HG02623 (cell line): ENCODE measurements around the gene SCP2D1.

ENCODE experiments used
- ATAC-seq: cut with Tn5 transposase; IDR thresholded peaks from one replicate; pipeline ENCODE4 v1.9.1; 2021; ENCODE audit warnings: moderate library complexity; ENCODE audit not compliant: unreplicated experiment

The SCP2D1 gene

DNA sequence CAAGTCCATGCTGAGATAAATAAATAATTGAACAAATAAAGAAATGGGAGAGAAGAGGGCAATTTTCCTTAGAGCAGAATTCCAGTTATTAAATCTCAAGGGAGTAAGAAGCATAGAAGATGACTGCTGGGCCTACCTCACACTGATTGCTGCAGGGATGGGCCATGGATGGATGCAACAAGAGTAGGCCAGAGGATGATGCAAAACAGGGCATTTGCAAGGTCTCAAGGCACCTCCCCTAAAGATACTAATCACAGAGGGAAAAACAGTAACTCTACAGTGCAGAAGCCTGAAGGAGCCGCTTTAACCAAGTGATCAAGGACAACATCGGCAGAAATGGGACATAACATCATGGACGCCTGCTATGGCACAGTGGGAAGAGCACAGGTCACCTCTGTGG lies 1.7 kb upstream of the SCP2D1 start:
- no peak for ATAC-seq

DNA sequence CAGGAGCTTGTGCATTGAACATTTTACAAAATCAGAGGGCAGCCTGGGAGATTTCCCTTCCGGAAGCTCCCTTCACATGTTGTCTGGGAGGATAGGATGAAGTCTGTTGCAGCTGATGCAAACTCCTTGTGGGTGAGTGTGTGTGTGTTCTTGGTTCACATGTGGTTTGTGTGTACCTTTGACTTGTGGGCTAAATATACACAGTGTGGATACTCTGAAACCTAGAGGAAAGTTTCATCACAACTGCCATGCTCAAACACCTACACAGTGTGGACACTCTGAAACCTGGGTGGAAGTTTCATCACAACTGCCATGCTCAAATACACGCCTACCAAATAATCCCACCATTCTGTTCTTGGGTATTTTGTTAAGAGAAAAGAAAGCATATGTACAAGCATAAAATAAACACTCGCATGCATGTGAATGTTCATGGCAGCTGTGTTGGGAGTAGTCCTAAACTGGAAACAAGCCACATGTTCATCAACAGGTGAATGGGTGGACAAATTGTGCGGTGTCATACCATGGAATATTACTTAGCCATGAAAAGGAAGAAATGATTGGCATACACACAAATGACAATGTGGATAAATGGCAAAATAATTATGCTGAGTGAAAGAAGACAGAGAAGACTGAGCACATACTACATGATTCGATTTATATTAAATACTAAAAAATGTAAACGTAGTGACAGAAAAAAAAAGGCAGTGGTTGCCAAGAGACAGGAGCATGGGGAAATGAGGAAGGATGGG lies 1.8 kb downstream of the SCP2D1 start:
- no peak for ATAC-seq

DNA sequence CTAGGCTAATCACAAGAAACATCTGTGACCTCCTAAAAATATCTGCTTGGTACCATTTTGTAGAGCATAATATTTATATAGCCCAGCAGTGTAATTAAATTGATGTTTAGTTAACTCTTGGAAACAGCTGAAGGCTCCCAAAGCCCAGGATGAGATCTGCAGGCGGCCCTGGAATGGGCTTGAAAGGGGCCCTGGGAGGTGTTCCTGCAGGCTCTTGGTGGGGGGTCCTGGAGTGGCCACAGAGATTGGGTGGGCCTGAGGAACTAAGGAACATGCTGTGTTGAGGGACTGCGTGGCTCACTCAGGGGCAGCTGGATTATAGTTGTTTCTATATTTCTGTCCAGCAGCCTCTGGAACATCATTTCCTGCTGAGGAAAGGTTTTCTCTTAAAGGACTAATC lies 9.2 kb downstream of the SCP2D1 start:
- no peak for ATAC-seq

DNA sequence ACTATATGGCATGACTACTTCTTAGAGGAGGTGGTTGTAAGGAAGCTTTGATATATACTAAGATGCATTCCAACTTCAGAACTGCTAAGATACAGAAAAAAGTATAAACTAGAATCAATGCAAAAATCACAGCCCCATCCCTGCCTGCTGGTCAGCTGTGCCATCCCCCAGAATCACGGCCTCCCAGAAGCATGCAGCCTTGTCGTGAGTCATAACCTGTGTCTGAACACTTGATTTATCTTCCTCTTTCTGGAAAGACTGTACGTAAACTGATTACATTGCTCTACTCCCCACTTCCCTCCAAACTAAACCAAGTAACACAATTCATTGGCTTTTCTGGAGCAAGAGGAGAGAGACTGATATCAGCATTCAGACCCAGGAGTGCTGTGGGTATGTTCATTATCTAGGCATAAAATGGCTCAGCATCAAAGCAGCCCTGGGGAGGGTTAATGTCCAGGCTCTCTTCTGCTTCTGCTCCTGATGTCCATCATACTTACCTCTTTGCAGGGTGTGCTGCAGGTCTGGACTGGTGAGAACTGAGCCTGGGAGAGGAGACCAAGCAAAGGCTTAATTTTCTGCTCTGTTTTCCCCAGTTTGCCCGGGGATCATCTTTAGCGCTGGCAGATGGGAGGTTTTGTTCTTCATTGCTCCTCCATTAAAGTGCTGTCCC lies 18.4 kb downstream of the SCP2D1 start:
- ATAC-seq = no peak

DNA sequence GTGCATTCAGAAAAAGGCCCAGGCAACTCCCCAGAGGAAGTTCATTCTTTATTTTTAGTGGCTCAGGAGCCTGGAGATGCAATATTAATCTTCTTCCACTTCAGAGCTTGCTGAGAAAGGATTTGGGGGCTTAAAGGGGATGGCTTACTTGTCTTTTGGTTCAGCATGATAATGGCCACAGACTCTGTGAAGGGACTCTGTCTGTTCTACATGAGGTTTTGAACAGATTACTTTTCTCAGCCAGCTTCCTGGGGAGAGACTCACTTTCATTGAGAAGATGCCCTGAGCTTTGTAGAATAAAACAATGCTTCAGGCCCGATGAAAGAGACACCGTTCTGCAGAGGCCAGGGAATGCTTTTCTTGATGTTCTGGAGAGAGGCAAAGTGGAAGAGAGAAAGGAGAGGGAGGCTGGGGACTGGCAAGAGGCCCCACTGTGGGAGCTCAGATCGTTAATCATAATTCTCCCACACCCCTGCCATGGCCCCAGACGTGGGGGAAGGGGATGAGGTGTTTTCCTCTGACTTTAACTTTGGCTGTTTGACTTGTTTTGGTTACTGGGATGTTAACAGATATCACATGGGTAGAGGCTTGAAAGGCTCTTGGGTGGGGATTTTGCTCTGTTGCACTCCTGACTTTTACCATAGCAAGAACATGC lies 19.1 kb downstream of the SCP2D1 start:
- ATAC-seq = no peak

DNA sequence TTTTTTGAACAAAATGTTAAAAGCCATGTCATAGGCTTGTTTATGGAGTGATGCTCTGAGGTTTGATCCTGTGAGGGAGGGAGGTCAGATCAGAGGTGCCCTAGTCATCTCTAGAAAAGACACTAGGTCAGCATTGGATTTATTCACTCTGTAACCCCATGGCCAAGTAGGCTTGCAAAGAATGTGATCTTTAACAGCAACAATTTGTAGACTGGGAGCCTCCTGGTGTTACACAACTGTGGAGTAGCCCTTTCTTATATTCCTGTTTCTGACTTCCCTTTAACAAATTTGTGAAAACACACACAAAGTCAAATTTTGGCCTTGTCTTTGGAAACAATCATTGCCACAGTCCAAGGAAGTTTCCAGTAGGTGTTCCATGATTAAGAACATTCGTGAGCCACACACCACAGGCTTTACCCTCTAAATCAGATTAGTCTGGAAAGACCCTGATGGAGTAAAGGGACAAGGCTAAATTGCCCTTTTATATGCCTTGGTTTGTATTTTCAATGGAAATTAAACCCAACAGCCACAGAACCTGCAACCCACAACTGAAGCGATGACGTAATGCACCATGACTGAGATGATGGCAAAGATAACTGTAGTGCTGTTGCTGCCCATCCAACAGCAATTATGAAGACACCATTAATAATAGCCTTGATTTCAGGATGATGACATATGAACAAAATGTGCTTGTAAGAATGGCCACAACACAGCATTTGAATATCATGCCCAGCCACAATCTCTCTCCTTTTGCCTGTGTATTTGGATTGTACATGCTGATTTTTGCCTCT lies 22.1 kb downstream of the SCP2D1 start:
- ATAC-seq = no peak

DNA sequence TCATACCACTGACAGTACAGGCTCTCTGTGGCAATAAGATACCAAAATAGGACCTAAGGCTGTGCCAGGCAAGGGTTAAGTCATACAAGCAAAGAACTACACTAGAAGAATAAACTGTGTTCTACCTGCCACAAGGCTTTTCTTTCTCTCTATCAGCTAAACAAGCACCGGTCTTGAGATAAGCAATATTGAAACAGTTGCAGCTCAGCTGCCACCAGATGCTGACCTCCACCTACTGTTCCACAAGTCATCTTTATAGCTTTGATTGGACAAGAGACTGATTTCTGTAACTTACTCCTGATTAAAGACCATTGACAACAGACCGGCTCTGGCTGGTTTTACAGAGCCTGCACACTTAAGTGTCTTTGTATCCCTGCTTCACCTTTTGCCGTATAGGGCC lies 24.1 kb downstream of the SCP2D1 start:
- no peak for ATAC-seq

DNA sequence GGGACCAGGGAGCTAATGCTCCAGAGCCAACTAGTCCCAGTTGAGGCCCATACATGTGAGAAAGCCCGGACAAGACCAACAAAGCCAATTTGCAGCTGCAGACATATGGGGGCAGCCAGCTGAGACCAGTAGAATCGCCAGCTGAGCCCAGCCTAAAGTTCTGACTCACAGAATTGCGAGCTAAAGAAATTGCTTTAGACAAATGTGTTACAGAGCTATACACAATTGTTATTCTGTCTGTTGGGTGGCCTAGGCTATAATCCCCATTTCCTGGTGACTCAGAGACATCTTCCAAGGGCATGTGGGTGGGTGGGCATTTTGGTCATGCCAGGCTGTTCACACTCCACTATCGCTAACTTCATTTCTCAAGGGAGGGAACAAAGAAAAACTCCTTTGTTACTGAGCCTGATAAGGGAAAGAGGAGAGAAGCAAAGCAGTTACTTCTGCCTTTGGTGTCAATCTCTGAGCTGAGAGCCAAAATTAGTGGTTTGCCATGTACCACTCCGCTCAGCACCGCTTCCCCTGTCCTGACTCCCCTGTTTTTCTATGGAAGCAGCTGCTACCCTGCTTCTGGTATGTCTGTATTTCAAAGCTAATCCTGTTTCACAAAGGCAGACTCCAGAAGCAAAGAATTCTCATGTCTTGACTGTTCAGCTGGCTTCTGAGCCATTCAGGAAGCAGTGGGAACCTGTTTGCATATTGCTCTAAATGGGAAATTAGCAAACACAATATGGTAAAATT lies 26.1 kb downstream of the SCP2D1 start:
- ATAC-seq = no peak

DNA sequence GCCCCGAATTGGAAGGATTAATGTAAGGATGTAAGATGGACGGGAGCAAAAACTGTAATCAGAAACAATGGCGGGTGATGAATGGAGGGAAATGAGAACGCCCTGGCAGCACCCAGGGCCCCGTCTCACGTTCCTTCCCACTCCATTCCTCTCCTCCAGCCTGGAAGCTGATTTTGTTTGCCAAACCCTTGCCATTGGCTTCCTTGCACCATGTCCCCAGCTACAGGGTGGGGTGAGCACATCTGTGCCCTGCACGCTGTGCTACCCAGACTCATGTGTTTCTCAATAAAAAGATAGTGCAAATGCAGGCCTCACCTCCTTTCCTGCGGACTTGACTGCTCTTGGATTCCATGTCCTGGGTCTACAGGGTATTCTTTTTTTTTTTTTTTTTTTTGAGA lies 26.7 kb downstream of the SCP2D1 start:
- no peak for ATAC-seq

DNA sequence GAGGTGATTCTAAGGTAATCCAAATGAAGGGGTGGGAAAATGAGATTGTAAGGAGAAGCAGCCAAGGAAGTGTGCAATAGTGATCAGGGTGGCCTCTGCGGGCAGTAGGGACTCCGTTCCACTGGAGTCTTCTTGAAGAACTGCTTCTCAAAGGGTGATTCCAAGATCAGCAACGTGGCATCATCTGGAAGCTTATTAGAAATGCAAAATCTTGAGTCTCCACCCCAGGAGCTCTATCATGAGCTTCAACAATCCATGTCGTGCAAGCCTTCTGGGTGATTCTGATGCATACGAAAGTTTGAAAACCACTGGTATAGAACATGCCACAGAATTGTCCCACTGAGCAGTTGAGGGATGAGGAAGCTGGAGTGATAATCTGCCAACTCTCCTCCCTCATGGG lies 31.4 kb downstream of the SCP2D1 start:
- no peak for ATAC-seq

DNA sequence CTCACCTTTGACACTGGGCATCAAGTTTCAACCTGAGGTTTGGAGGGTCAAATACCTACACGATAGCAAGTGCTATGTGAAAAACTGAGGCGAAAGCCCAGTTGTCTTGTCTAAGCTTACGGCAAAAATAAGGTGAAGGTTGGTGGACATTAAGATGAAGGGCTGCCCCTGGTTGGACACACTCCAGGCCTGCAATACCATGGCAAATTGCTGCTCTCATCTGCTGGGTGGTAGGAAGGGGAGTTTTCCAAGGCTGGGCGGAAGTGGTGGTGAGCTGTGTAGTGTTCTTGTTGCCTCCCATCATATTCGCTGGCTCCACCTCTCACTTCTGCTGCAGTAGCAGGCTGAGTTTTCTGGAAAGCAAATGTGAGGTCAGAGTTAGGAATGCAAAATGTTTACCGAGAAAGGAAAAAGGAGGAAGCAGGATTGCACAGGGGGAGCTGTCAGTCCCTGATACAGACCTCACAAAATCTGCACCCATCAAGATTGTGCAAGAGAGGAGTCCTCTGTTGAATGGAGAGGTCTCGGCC lies 33.7 kb downstream of the SCP2D1 start:
- ATAC-seq = no peak

DNA sequence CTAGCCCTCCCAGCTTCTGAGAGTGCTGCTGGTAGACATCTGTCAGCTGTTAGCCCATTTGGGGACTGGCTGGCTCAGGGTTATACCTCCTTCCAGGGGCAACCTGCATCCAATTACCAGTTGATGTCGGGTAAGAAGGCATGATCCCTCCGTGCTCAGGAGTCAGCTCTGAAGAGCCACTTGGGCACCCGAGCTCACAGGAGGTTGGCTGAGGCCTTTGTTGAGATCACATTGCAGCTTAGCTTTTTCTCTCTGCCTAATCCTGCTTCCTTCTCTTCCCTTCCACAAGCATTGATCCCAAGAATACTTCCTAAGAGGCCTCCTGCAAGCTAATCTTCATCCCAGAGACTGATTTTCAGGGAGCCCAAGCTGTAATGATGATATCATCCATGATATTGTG lies 35.5 kb downstream of the SCP2D1 start:
- ATAC-seq = no peak

DNA sequence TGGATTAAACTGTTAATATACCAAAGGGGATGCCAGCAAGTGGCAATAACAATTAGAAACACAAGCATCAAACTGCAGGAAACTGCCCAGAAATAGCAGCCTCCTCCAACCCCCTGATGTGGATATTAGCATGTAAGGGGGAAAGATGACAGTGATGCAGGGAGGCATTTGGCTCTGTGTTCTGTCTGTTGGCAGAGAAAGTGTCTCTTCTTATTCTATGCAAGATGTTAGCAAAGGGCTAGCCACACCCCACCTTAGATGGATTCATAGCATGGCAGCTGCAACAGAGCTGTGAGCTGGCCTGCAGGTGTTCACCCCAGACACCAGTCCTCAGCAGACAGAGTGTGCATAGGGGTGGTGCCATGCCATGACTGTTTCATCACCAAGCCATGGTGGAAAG lies 38.0 kb downstream of the SCP2D1 start:
- no peak for ATAC-seq

DNA sequence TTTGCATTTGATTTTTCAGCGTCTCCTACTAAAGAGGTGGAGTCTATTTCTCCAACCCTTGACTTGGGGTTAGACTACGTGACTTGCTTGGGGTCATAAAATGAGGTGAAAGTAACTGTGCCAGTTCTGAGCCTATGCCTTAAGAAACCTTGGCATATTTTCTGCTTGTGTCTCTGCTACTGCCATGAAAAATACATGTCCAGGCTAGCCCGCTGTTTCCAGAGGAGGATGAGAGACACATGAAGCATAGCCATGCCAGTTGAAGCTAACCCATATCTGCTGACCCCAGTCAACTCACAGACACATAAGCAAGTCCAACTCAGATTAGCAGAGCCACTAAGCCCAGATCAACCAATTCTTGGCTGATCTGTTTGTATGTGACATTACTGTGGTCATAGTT lies 38.7 kb downstream of the SCP2D1 start:
- no peak for ATAC-seq

DNA sequence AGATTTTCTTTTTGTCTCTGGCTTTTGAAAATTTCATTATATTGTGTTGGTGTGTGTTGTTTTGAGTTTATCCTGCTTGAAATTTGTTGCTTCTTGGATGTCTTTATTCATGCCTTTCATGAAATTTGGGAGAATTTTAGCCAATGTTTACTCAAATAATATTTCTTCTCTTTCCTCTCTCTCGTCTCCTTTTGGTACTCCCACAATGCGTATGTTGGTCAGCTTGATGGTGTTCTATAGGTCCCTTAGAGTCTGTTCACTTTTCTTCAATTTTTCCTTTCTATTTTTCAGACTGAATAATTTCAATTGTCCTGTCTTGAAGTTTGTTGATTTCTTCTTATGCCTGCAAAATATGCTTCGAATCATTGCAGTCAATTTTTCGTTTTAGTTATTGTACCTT lies 39.6 kb downstream of the SCP2D1 start:
- no peak for ATAC-seq

DNA sequence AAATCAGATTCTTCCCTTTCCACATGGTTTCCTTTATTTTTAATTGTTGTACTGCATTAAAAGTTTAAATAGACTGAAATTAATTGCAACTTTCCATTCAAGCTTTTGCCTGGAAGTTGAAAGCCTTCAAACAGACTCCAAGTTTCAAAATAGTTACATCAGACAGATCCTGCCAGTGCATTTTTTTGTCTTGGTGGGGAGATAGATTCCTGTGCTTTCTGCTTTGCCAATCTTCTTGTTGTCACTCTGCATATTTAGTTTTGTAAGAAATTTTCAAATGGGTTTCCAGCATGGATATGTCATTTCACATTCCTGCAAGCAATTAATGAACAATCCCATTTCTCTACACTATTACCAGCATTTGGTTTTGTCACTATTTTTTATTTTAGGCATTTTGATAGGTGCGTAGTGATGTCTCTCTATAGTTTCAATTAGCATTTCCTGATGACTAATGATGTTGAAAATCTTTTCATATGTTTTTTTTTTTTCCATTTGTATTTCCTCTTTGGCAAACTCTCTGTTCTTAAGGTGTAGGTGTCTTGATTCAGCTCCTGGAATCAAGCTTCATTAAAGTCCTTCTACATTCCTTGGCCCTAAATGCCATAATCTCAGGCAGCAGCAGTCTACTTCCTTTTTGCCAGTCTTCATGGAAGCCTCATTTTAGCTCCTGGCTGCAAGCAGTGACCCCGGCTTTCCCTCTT lies 40.5 kb downstream of the SCP2D1 start:
- no peak for ATAC-seq

DNA sequence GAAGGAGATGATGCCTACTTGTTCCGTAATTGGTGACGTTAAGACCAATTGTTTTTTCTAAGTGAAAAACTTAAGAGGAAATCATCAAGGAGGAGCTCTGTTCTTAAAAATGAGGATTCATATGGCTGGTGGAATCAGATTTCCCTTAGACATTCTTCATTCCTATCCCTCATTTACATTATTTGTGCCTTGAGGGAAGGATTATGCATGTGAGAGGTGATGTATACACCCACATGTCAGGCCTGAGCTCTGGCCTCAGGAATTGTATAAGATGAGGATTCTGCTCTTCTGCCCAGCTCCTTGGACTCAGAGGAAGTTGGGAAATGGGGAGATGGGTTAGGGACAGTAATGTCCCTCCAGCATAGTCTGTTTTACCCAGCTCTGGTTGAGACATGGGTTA lies 42.3 kb downstream of the SCP2D1 start:
- no peak for ATAC-seq

DNA sequence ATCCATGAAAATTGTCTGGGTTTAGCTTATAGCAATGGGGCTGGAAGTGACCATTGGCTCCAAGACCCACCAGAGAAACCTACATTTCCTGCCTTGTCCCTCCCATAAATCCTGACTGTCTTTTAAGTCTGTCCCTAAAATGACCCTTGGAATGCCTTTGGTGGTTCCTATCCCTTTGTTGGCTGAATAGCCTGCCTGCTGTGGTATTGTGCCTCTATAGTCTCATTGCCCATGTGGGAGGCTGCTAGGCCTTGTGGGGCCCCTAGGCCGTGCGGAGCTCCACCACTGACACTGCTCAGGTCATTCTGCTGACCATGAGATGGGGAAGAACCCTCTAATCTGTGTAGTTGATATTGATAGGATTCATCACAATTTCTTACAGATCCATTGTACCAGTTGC lies 43.3 kb downstream of the SCP2D1 start:
- ATAC-seq = no peak

DNA sequence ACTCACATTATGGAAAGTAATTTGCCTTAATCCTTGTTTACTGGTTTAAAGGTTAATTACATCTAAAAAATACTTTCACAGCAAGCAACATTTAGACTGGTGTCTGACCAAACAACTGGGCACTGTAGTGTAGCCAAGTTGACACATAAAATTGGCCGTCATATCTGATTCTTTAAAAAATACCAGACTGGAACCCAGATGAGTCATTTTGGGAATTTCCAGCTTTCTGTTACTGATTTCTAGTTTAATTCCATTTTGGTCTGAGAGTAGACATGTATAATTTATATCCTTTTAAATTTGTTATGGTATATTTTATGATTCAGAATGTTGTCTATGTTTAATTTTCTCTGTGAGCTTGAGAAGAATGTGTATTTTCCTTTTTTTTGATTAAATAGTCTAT lies 44.1 kb downstream of the SCP2D1 start:
- ATAC-seq = no peak

DNA sequence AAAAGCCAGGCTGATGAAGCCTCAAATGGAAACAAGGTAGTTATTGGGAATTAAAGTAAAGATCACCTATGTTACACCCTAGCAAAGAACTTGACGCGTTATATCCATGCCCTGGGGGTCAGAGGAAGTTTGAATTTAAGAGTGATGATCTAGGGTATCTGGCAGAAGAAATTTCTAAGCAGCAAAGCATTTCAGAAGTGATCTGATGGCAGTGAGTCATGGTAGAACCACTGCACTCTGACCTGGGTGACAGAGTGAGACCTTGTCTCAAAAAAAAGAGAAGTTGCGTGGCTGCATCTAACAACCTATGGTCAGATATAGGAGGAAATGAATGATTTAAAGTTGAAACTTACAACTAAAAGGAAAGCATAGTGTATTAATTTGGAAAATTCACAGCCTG lies 45.2 kb downstream of the SCP2D1 start:
- ATAC-seq = no peak
